Measurements from ENCODE around the gene POM121C.
A peak's percentile ranks its signal among the peaks of the same experiment; 100 is the strongest.
"Not testable (repeated sequence)": the region's sequence is repeated elsewhere in the genome, so short reads cannot be mapped to it uniquely, and the experiment has no call there.

Gene POM121C

GRCh38 chr7:75477457-75477856, 8.6 kb downstream of the POM121C start:
- DNase-seq (ENCODE audit: low read depth); H3K4me3 ChIP-seq (ENCODE audit: low read depth, low read length); in situ Hi-C loops (cut with HindIII; ENCODE audit: low sequenced_read_pairs): not testable (repeated sequence)

DNA sequence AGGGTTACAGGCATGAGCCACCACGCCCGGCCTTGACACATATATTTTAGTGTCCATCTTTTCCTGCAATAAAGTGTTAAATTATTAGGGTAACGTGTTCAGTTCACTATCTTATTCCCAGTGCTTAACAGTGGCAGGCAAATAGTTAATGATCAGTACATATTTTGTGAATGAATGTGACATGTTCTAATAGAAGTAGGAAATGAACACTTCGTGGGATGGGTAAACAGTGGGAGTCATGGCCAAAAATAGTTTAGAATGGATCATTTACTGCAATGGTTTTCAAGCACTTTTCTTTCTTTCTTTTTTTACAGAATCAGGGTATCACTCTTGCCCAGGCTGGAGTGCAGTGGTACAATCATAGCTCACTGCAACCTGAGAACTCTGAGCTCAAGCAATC, 15.9 kb downstream of the POM121C start:
- H3K4me3 ChIP-seq (ENCODE audit: low read depth, low read length); in situ Hi-C loops (cut with HindIII; ENCODE audit: low sequenced_read_pairs); DNase-seq (ENCODE audit: low read depth): not testable (repeated sequence)

GRCh38 chr7:75460541-75460940, 25.6 kb downstream of the POM121C start:
- DNase-seq (ENCODE audit: low read depth); in situ Hi-C loops (cut with HindIII; ENCODE audit: low sequenced_read_pairs); H3K4me3 ChIP-seq (ENCODE audit: low read depth, low read length): not testable (repeated sequence)

- H3K4me3 ChIP-seq (ENCODE audit: low read depth, low read length); DNase-seq (ENCODE audit: low read depth); in situ Hi-C loops (cut with HindIII; ENCODE audit: low sequenced_read_pairs): not testable (repeated sequence)
Observed at GRCh38 chr7:75458034-75458433, 28.1 kb downstream of the POM121C start.

- in situ Hi-C loops (cut with HindIII; ENCODE audit: low sequenced_read_pairs), result not testable (repeated sequence)
Observed at GRCh38 chr7:75456403-75456802, 29.7 kb downstream of the POM121C start.

GRCh38 chr7:75452494-75452955, 33.6 kb downstream of the POM121C start:
- H3K4me3 ChIP-seq (ENCODE audit: low read depth, low read length); DNase-seq (ENCODE audit: low read depth); in situ Hi-C loops (cut with HindIII; ENCODE audit: low sequenced_read_pairs): not testable (repeated sequence)
- TF ChIP-seq, protein P1, sequence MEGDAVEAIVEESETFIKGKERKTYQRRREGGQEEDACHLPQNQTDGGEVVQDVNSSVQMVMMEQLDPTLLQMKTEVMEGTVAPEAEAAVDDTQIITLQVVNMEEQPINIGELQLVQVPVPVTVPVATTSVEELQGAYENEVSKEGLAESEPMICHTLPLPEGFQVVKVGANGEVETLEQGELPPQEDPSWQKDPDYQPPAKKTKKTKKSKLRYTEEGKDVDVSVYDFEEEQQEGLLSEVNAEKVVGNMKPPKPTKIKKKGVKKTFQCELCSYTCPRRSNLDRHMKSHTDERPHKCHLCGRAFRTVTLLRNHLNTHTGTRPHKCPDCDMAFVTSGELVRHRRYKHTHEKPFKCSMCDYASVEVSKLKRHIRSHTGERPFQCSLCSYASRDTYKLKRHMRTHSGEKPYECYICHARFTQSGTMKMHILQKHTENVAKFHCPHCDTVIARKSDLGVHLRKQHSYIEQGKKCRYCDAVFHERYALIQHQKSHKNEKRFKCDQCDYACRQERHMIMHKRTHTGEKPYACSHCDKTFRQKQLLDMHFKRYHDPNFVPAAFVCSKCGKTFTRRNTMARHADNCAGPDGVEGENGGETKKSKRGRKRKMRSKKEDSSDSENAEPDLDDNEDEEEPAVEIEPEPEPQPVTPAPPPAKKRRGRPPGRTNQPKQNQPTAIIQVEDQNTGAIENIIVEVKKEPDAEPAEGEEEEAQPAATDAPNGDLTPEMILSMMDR (IDR thresholded peaks at IDR 0.05; ENCODE audit: low read depth, low read length, missing control alignments), result peak; percentile 41

More at GRCh38 chr7:75456403-75456802, 29.7 kb downstream of the POM121C start:
- not testable (repeated sequence) for H3K4me3 ChIP-seq (ENCODE audit: low read depth, low read length); DNase-seq (ENCODE audit: low read depth)

DNA sequence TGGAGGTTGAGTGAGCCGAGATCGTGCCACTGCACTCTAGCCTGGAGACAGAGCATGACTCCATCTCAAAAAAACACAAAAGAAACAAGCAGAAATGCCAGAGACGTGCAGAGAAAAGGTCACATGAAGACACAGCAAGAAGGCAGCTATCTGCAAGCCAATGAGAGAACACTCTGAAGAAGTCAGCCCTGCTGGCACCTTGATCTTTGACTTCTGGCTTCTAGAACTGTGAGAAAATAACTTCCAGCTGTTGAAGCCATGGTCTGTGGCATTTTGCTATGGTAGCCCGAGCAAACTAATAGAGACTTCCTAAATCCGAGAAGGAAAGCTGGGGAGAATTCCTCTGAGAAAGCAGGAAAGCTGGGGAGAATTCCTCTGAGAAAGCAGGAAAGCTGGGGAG, 36.2 kb downstream of the POM121C start:
- H3K4me3 ChIP-seq (ENCODE audit: low read depth, low read length); in situ Hi-C loops (cut with HindIII; ENCODE audit: low sequenced_read_pairs); DNase-seq (ENCODE audit: low read depth): not testable (repeated sequence)

DNA sequence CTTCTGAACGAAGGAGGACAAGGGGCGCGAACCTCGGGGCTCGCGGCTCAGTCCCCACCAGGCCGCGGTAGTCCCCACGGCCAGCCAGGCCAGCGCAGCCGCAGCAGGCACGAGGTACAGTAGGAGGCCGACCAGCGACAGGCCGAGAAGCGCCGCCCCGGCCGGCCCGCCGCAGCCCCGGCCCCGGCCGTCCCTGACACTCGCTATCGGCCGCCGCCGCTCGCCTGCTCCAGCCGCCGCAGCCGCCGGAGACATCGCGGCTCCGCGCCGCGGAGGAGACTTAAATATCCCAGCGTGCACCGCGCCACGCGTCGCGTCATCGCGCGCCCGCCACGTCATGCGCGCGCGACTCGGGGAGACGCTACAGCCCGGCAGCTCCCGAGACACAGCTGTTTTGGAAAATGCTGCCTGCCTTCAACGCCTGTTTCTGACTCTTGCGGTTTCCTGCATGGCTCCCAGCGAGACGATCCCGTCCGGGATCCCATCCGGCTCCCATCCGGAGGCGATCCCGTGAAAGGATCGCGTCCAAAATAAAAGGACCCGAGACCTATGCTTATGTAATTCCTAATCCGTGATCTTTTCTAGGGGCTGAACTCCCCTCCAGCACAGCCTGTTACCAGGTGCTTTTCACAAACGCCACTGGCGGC, 43.5 kb downstream of the POM121C start:
- peak overlapping the region; percentile 50 for H3K4me3 ChIP-seq (ENCODE audit: low read depth, low read length)
- in situ Hi-C loops (cut with HindIII; ENCODE audit: low sequenced_read_pairs); DNase-seq (ENCODE audit: low read depth): not testable (repeated sequence)

DNA sequence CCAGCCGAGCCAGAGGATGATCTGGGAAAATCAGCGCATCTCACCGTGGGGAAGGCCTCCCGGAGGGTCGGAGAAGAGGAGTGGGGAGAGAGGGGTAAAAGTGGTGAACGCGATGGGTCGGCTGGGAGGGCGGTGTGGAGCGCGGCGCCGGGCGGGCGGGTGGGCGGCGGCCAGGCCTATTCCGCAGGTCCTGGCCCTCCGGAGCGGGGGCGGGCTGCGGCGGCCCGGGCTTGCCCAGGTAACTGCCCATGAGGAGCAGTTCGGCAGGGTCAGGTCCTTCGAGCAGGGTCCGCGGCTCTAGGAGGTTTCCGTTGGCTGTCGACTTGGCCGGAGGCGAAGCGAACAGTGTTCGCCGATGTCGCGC, 44.0 kb downstream of the POM121C start:
- DNase-seq (ENCODE audit: low read depth); in situ Hi-C loops (cut with HindIII; ENCODE audit: low sequenced_read_pairs): not testable (repeated sequence)
- H3K4me3 ChIP-seq (ENCODE audit: low read depth, low read length), result peak overlapping the region; percentile 50

DNA sequence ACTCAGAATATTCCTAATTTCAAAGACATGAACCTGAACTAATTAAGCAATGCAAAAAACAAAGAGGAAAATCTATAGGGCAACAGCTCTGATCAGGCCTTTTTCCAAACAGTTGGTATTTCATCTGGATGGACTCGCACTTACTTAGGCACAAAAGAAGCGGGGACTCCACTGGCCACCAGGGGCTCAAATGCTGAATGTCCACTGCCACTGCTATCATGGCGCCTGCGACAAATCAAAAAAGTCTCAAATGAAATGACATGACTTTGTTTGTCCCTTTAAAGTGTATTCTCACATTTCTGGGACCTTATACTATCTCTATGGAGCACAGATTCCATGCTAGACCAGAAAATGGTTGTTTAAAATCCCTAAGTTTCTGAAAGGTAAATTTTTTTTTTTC, 47.1 kb downstream of the POM121C start:
- in situ Hi-C loops (cut with HindIII; ENCODE audit: low sequenced_read_pairs); H3K4me3 ChIP-seq (ENCODE audit: low read depth, low read length); DNase-seq (ENCODE audit: low read depth): not testable (repeated sequence)
- TF ChIP-seq, protein P1 (IDR thresholded peaks at IDR 0.05; ENCODE audit: low read depth, low read length, missing control alignments), result peak; percentile 6

- H3K4me3 ChIP-seq (ENCODE audit: low read depth, low read length); DNase-seq (ENCODE audit: low read depth); in situ Hi-C loops (cut with HindIII; ENCODE audit: low sequenced_read_pairs): not testable (repeated sequence)
Observed at GRCh38 chr7:75423481-75423880, 62.6 kb downstream of the POM121C start.

GRCh38 chr7:75421798-75422710, 64.0 kb downstream of the POM121C start:
- DNase-seq (ENCODE audit: low read depth); in situ Hi-C loops (cut with HindIII; ENCODE audit: low sequenced_read_pairs); H3K4me3 ChIP-seq (ENCODE audit: low read depth, low read length): not testable (repeated sequence)

DNA sequence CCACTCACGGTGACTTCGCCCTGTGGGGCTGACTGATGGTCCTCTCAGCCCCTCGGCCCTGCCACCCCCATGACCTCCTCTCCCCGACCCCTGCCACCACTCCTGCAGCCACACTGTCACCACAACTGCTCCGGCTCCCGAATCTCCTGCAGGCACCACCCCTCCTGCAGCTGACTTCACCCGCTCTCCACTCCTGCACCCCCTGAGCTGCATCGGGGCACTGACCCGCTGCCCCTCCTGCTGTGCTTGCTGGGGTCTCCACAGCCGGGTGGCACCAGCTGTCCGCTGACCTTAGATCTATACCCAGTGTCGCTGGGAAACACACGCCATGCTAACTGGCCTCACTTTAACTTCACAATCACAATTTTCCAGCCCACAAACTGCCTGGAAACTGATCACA, 65.9 kb downstream of the POM121C start:
- in situ Hi-C loops (cut with HindIII; ENCODE audit: low sequenced_read_pairs); DNase-seq (ENCODE audit: low read depth); H3K4me3 ChIP-seq (ENCODE audit: low read depth, low read length): not testable (repeated sequence)

DNA sequence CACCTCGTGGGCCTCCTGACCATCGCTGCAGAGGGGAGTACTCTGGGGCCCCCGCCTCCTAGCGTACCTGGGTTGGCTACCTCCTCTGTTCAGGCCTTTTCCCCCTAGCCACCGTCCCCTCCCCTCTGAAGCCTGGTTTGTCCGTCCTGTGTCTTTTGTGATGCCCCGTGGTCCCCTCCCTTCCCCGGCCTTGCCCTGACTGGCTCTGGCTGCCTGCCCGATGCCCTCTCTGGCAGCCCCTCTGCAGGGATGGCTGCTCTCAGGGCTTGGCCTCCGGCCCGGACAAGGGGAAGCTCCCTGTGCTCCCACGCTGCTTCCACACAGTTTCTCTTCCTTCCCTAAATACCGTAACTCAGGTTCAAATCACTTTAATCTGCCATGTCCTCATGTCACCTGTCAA, 66.4 kb downstream of the POM121C start:
- in situ Hi-C loops (cut with HindIII; ENCODE audit: low sequenced_read_pairs); H3K4me3 ChIP-seq (ENCODE audit: low read depth, low read length); DNase-seq (ENCODE audit: low read depth): not testable (repeated sequence)

GRCh38 chr7:75419210-75419609, 66.9 kb downstream of the POM121C start:
- in situ Hi-C loops (cut with HindIII; ENCODE audit: low sequenced_read_pairs); DNase-seq (ENCODE audit: low read depth); H3K4me3 ChIP-seq (ENCODE audit: low read depth, low read length): not testable (repeated sequence)

Measured in astrocyte of the cerebellum (primary cell).